ENCODE measurements around the gene MXD1. TPM values are rescaled to one million over a fixed set of nuclear protein-coding genes. Genes with fewer than 3 reads are reported as not detected.

The MXD1 gene
- total RNA-seq, 4 donors from 2014 or later, result 12.5 to 18.6 (median 15.7) TPM

DNA sequence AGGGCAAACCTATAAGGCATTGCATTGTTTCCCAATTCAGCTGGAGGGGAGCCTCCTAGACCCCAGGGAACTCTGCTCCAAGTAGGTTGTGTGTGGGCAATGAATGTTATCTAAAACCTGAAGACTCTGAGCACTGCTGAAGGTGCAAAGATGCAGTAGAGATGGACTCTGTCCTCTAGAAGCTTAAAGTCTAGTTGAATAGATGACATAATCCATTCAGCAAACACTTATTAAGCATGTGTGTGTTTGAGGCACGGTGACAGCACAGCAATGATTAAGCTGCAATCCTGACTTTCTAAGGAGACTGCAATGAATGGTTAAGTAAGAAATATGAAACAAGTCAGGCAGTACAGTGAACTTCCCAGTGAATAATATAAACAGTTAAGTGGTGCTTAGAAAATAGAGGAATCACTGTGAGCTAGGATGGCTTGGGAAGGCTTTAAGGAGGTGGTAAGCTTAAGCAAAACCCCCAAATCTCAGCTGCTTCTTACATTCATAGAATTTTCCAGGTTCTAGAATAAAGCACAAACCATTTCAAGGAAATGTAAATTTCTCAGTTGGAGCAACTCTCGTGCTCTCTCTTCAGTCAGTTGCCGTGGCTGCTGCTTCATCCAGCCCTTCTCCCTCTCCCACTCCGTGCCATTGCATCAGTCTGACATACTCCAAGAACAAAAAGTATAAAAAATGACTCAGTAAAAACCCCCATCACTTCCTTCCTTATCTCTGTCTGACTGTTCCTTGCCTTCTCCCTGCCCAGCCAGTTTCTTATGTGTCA, 19.1 kb downstream of the MXD1 start:
- peaks cover 39% of the 10 kb centered on the region for H3K36me3 ChIP-seq
- TF ChIP-seq EP300 (IDR thresholded peaks at IDR 0.05) (no peak), POLR2A (IDR thresholded peaks at IDR 0.05) (no peak), POLR2AphosphoS5 (IDR thresholded peaks at IDR 0.05) (no peak)
- TF ChIP-seq, protein P1, sequence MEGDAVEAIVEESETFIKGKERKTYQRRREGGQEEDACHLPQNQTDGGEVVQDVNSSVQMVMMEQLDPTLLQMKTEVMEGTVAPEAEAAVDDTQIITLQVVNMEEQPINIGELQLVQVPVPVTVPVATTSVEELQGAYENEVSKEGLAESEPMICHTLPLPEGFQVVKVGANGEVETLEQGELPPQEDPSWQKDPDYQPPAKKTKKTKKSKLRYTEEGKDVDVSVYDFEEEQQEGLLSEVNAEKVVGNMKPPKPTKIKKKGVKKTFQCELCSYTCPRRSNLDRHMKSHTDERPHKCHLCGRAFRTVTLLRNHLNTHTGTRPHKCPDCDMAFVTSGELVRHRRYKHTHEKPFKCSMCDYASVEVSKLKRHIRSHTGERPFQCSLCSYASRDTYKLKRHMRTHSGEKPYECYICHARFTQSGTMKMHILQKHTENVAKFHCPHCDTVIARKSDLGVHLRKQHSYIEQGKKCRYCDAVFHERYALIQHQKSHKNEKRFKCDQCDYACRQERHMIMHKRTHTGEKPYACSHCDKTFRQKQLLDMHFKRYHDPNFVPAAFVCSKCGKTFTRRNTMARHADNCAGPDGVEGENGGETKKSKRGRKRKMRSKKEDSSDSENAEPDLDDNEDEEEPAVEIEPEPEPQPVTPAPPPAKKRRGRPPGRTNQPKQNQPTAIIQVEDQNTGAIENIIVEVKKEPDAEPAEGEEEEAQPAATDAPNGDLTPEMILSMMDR (IDR thresholded peaks at IDR 0.05), result no peak
- no peaks in the 10 kb centered on the region for H3K9me3 ChIP-seq
- no peak overlapping the region for H3K27ac ChIP-seq
- no peak for DNase-seq (ENCODE audit: low spot score in 2 of 2)
- H3K4me3 ChIP-seq, result no peak overlapping the region
- WGBS, result 64% methylated on average over 4 of the region's 4 CpGs
- no peaks in the 10 kb centered on the region for H3K27me3 ChIP-seq
- H3K4me1 ChIP-seq, result peaks cover 5% of the 10 kb centered on the region

DNA sequence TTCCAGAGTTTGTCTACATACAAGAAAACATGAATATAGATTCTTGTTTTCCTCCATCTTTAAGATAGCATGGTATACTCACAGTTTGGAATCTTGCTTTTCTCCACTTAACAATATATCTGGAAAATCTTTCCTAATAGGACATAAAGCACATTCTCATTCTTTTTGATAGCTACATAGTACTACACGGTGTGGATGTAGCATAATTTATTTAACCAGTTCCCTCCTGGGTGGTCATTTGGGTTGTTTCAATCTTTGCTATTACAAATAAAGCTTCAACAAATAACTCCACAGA, 19.7 kb downstream of the MXD1 start:
- H3K4me3 ChIP-seq, result no peak overlapping the region
- peaks cover 5% of the 10 kb centered on the region for H3K4me1 ChIP-seq
- H3K36me3 ChIP-seq, result peaks cover 45% of the 10 kb centered on the region
- TF ChIP-seq POLR2A (IDR thresholded peaks at IDR 0.05), result no peak
- H3K27me3 ChIP-seq, result no peaks in the 10 kb centered on the region
- no peak overlapping the region for H3K27ac ChIP-seq
- H3K9me3 ChIP-seq, result no peaks in the 10 kb centered on the region
- no peak for DNase-seq (ENCODE audit: low spot score in 2 of 2)
- WGBS, result 72% methylated on average over 1 of the region's 1 CpG

DNA sequence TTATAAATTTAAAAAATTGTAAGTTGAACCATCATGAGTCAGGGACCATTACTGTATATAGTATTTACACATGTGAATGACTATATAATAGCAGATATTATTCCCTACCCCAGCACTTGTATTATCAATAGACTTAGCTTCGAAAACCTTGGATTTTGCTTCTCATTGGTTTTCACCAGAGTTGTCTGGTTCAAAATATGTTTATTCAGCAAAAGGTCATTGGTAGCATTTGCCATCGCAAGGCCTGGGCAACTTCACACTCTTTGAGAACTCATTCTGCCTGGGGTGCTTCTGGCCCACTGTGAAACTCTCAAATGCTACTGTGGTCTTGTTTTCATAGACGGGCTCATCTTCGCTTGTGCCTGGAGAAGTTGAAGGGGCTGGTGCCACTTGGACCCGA, 20.1 kb downstream of the MXD1 start:
- WGBS, result 93% methylated on average over 5 of the region's 5 CpGs
- Histone ChIP-seq H3K4me1 (peaks cover 5% of the 10 kb centered on the region), H3K27ac (no peak overlapping the region), H3K36me3 (peaks cover 49% of the 10 kb centered on the region), H3K27me3 (no peaks in the 10 kb centered on the region), H3K9me3 (no peaks in the 10 kb centered on the region), H3K4me3 (no peak overlapping the region)
- TF ChIP-seq, protein P1 (IDR thresholded peaks at IDR 0.05), result no peak
- TF ChIP-seq POLR2A (IDR thresholded peaks at IDR 0.05) (no peak), POLR2AphosphoS5 (IDR thresholded peaks at IDR 0.05) (no peak), EP300 (IDR thresholded peaks at IDR 0.05) (no peak)
- DNase-seq (ENCODE audit: low spot score in 2 of 2), result no peak

DNA sequence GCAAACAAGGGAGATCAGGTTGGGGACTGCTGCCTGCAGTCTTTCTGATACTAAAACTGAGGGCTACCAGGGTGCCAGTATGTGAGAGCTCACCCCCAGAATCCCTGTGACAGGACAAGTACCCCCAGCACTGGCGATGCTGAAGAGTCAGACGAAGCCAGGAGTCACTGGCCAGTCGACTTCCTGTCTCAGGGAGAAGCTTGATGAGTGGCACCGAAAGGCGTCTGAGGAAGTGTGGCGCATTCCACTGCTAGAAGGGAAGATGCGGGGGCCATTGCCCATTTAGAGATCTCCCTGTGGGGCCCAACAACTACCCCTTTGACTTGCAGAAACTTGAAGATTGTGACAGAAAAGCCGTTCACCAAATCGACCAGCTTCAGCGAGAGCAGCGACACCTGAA, 22.0 kb downstream of the MXD1 start:
- Histone ChIP-seq H3K27me3 (no peaks in the 10 kb centered on the region), H3K9me3 (no peaks in the 10 kb centered on the region), H3K4me1 (peaks cover 5% of the 10 kb centered on the region), H3K36me3 (peaks cover 64% of the 10 kb centered on the region), H3K27ac (no peak overlapping the region), H3K4me3 (no peak overlapping the region)
- 82% methylated on average over 11 of the region's 11 CpGs for WGBS
- no peak for DNase-seq (ENCODE audit: low spot score in 2 of 2)
- TF ChIP-seq, protein P1 (IDR thresholded peaks at IDR 0.05), result no peak
- TF ChIP-seq EP300 (IDR thresholded peaks at IDR 0.05) (no peak), POLR2A (IDR thresholded peaks at IDR 0.05) (no peak), POLR2AphosphoS5 (IDR thresholded peaks at IDR 0.05) (no peak)

DNA sequence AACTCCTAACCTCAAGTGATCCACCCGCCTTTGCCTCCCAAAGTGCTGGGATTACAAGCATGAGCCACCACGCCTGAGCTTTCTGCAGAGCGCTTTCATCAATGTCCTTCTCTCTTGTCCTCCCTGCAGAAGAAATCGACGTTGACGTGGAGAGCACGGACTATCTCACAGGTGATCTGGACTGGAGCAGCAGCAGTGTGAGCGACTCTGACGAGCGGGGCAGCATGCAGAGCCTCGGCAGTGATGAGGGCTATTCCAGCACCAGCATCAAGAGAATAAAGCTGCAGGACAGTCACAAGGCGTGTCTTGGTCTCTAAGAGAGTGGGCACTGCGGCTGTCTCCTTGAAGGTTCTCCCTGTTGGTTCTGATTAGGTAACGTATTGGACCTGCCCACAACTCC, 23.1 kb downstream of the MXD1 start:
- Histone ChIP-seq H3K36me3 (peaks cover 69% of the 10 kb centered on the region), H3K4me3 (no peak overlapping the region), H3K9me3 (no peaks in the 10 kb centered on the region), H3K27ac (no peak overlapping the region), H3K27me3 (no peaks in the 10 kb centered on the region), H3K4me1 (peaks cover 5% of the 10 kb centered on the region)
- 95% methylated on average over 14 of the region's 14 CpGs for WGBS
- DNase-seq (ENCODE audit: low spot score in 2 of 2), result no peak
- TF ChIP-seq POLR2AphosphoS5 (IDR thresholded peaks at IDR 0.05), result no peak
- no peak for TF ChIP-seq POLR2A (IDR thresholded peaks at IDR 0.05)
- TF ChIP-seq, protein P1 (IDR thresholded peaks at IDR 0.05), result no peak
- no peak for TF ChIP-seq EP300 (IDR thresholded peaks at IDR 0.05)

DNA sequence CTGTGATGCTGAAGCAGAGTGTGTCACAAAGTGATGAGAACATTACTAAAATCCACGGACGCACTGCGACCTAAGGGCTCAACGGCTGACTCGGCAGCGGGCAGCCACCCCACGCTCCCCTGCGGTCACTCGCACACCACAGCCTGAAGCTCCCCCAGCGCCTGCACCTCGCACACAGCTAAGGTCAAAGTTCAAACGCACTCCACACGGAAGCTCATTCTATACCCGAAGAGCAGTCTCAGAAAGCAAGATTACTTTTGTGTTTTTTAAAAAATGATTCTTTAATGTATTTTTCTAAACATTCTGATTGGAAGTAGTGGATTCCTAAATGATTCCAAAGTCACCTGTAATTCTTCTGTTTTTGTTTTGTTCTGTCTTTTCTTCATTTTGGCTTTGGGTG, 24.8 kb downstream of the MXD1 start:
- Histone ChIP-seq H3K36me3 (peaks cover 74% of the 10 kb centered on the region), H3K27me3 (no peaks in the 10 kb centered on the region), H3K9me3 (no peaks in the 10 kb centered on the region), H3K27ac (no peak overlapping the region), H3K4me3 (no peak overlapping the region), H3K4me1 (no peaks in the 10 kb centered on the region)
- DNase-seq (ENCODE audit: low spot score in 2 of 2), result no peak
- 88% methylated on average over 14 of the region's 14 CpGs for WGBS
- no peak for TF ChIP-seq POLR2AphosphoS5 (IDR thresholded peaks at IDR 0.05)
- TF ChIP-seq POLR2A (IDR thresholded peaks at IDR 0.05), result no peak
- TF ChIP-seq EP300 (IDR thresholded peaks at IDR 0.05), result no peak
